Natural killer cell (primary cell): Measurements from ENCODE around the gene SRGAP3. TPM values are rescaled to one million over a fixed set of nuclear protein-coding genes. Genes with fewer than 3 reads are reported as not detected.

Experiments
- ATAC-seq, 3 donors: fragments of 150-1000 bp in 2 of 3; fragments of 200-7000 bp in 1 of 3; cut with Tn5 transposase; 1 replicate in 1 of 3; 2 replicates in 2 of 3; pipeline ENCODE4 v1.10.0; 2021; ENCODE audit warnings: mild to moderate bottlenecking in 2 of 3, moderate library complexity in 2 of 3
- DNase-seq, 2 donors: peaks; one replicate each; pipeline versions ENCODE4 v3.0.0 to v3.0.0-alpha.2; 2013 to 2021; ENCODE audit warnings: mixed read lengths in 1 of 2
- H3K27ac ChIP-seq: one replicate; pipeline ENCODE4 v1.5.1; 2013; ENCODE audit warnings: mild to moderate bottlenecking, low read length
- H3K27me3 ChIP-seq: one replicate; pipeline ENCODE4 v1.6.1; 2013; ENCODE audit warnings: low read length; ENCODE audit not compliant: control insufficient read depth, insufficient read depth
- H3K36me3 ChIP-seq: one replicate; pipeline ENCODE4 v1.6.1; 2013; ENCODE audit warnings: low read length; ENCODE audit not compliant: control insufficient read depth, insufficient read depth
- H3K4me1 ChIP-seq: one replicate; pipeline ENCODE4 v1.6.1; 2013; ENCODE audit warnings: low read length; ENCODE audit not compliant: control insufficient read depth, insufficient read depth
- H3K4me3 ChIP-seq: one replicate; pipeline ENCODE4 v1.5.1; 2013; ENCODE audit warnings: low read length
- H3K9me3 ChIP-seq: one replicate; pipeline ENCODE4 v1.6.1; 2013; ENCODE audit warnings: low read length; ENCODE audit not compliant: control insufficient read depth, insufficient read depth
- H3K27ac Mint-ChIP-seq, 2 donors: one replicate each; pipeline ENCODE4 v1.8.0; 2022; ENCODE audit warnings: mild to moderate bottlenecking in 2 of 2, mixed read lengths in 2 of 2, moderate library complexity in 1 of 2
- H3K27me3 Mint-ChIP-seq, 2 donors: one replicate each; pipeline ENCODE4 v1.8.0; 2022; ENCODE audit warnings: low read depth in 2 of 2, mixed read lengths in 2 of 2
- H3K36me3 Mint-ChIP-seq: one replicate; pipeline ENCODE4 v1.8.0; 2022; ENCODE audit warnings: mixed read lengths
- H3K4me1 Mint-ChIP-seq, 2 donors: one replicate each; pipeline ENCODE4 v1.8.0; 2022; ENCODE audit warnings: mixed read lengths in 2 of 2
- H3K4me3 Mint-ChIP-seq: one replicate; pipeline ENCODE4 v1.8.0; 2022; ENCODE audit warnings: mild to moderate bottlenecking, moderate library complexity, mixed read lengths
- H3K9me3 Mint-ChIP-seq, 2 donors: one replicate each; pipeline ENCODE4 v1.8.0; 2022; ENCODE audit warnings: mixed read lengths in 2 of 2
- CTCF ChIP-seq: fragments of 200-600 bp; IDR thresholded peaks from one replicate; pipeline ENCODE4 v1.8.0; 2022; ENCODE audit warnings: antibody characterized with exemption
- WGBS: methylation state at CpG from one replicate; pipeline ENCODE4 v1.1.7; 2013; ENCODE audit warnings: missing lambda C conversion rate; ENCODE audit not compliant: insufficient coverage; 5-methylcytosine and 5-hydroxymethylcytosine counted together
- intact Hi-C: fragments of 100-400 bp; cut with micrococcal nuclease; formaldehyde crosslinking; loops from one replicate; pipeline ENCODE4 v1.14.2; 2022
- total RNA-seq, 4 donors: library from RNA; stranded (reverse); fragments of 120-200 nt in 1 of 4; gene quantifications; one replicate each; pipeline versions ENCODE4 v1.2.3 to v1.2.4, GENCODE V29; 2013 to 2022

The SRGAP3 gene
- total RNA-seq, 3 donors from 2014 or later (not counting 1 experiment from before 2014, with no cell fraction given) = 2.5 to 14.9 (median 3.0) TPM

DNA sequence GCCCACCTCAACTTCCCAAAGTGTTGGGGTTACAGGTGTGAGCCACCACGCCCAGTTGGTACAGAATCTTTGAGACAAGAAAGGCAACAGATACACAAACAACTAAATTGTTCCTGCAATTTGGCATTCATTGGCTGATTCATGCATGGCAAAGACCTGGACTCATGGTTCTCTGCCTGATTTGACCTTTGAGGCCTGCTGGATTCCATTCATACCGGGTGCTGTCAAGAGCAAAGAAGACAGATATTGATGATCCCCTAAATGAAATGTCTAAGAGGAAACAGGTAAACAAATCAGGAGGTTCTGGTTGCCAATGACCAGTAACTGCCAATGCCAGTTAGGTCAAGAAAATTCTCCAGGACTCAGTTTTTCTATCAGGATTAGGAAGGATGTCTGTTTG lies 242.2 kb downstream of the SRGAP3 start:
- H3K4me3 Mint-ChIP-seq = no peak overlapping the region
- intact Hi-C loops = no loop called here
- H3K4me1 Mint-ChIP-seq = no peaks in the 10 kb centered on the region
- H3K4me3 ChIP-seq = no peak overlapping the region
- no peaks in the 10 kb centered on the region for H3K27me3 ChIP-seq
- DNase-seq (no peak), ATAC-seq (no peak)
- no peak overlapping the region for H3K27ac ChIP-seq
- H3K36me3 Mint-ChIP-seq = no peaks in the 10 kb centered on the region
- TF ChIP-seq CTCF = no peak
- 86% methylated on average over 2 of the region's 2 CpGs for WGBS
- no peaks in the 10 kb centered on the region for H3K9me3 ChIP-seq
- no peaks in the 10 kb centered on the region for H3K9me3 Mint-ChIP-seq
- no peaks in the 10 kb centered on the region for H3K27me3 Mint-ChIP-seq
- H3K27ac Mint-ChIP-seq = no peak overlapping the region
- no peaks in the 10 kb centered on the region for H3K36me3 ChIP-seq
- H3K4me1 ChIP-seq = no peaks in the 10 kb centered on the region

DNA sequence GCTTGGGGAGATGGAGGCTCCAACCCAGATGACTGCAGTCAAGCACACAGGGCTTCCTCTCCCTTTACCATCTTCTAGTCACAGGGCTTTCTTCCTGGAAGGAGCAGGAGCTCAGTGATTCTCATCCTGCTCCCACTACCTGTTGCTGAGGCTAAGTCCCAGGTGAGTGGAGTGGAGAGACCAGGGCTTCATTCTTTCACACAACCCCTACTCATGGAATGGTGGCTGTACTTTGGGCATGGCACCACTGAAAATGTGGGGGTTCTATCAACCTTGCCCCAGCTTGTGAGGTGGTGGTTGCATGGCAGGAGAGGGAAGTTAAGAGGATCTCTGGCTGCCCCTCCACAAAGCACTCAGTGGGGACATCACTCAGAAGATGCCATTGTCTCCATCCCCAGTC lies 249.4 kb downstream of the SRGAP3 start:
- H3K4me3 Mint-ChIP-seq = no peak overlapping the region
- no peaks in the 10 kb centered on the region for H3K9me3 ChIP-seq
- no peak for TF ChIP-seq CTCF
- DNase-seq (no peak), ATAC-seq (no peak)
- H3K27ac Mint-ChIP-seq = no peak overlapping the region
- H3K9me3 Mint-ChIP-seq = no peaks in the 10 kb centered on the region
- H3K36me3 ChIP-seq = no peaks in the 10 kb centered on the region
- no peaks in the 10 kb centered on the region for H3K4me1 Mint-ChIP-seq
- no peak overlapping the region for H3K4me3 ChIP-seq
- no peaks in the 10 kb centered on the region for H3K36me3 Mint-ChIP-seq
- H3K27me3 ChIP-seq = no peaks in the 10 kb centered on the region
- H3K27me3 Mint-ChIP-seq = no peaks in the 10 kb centered on the region
- intact Hi-C loops = no loop called here
- H3K27ac ChIP-seq = no peak overlapping the region
- H3K4me1 ChIP-seq = no peaks in the 10 kb centered on the region

DNA sequence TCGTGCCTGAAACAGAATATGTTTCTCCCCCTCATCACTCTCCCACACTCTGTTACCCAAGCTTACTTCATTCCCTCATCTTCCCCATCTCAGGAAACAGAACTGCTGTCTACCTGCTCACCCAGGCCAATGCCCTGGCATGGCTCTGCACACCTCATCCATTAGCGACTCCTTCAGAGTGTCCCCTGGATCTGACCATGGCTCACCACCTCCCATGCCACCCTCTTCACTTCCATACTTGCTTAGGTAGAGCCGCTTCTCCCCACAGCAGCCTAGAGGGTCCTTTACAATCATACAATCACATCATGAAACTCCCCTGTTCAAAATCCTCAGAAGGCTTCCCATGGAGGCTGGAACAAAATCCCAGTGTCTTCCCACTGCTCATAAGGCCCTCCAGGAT lies 252.3 kb downstream of the SRGAP3 start:
- no peak for DNase-seq
- Histone ChIP-seq H3K4me1 (no peaks in the 10 kb centered on the region), H3K4me3 (no peak overlapping the region), H3K27ac (no peak overlapping the region), H3K36me3 (no peaks in the 10 kb centered on the region), H3K27me3 (no peaks in the 10 kb centered on the region), H3K9me3 (no peaks in the 10 kb centered on the region)
- no peak for ATAC-seq
- Mint-ChIP-seq H3K36me3 (no peaks in the 10 kb centered on the region), H3K9me3 (no peaks in the 10 kb centered on the region), H3K4me1 (no peaks in the 10 kb centered on the region), H3K27me3 (no peaks in the 10 kb centered on the region), H3K27ac (no peak overlapping the region), H3K4me3 (no peak overlapping the region)
- no peak for TF ChIP-seq CTCF
- intact Hi-C loops = no loop called here
- WGBS = 85% methylated on average over 3 of the region's 3 CpGs

- Histone ChIP-seq H3K4me3 (no peak overlapping the region), H3K4me1 (no peaks in the 10 kb centered on the region), H3K36me3 (no peaks in the 10 kb centered on the region), H3K9me3 (no peaks in the 10 kb centered on the region), H3K27me3 (no peaks in the 10 kb centered on the region), H3K27ac (no peak overlapping the region)
- no peak for TF ChIP-seq CTCF
- H3K27ac Mint-ChIP-seq = no peak overlapping the region
- WGBS = 83% methylated on average over 12 of the region's 12 CpGs
- no peak overlapping the region for H3K4me3 Mint-ChIP-seq
- ATAC-seq = no peak
- no peaks in the 10 kb centered on the region for H3K9me3 Mint-ChIP-seq
- no peaks in the 10 kb centered on the region for H3K36me3 Mint-ChIP-seq
- DNase-seq = no peak
- no peaks in the 10 kb centered on the region for H3K27me3 Mint-ChIP-seq
- intact Hi-C loops = no loop called here
- H3K4me1 Mint-ChIP-seq = no peaks in the 10 kb centered on the region
Observed at GRCh38 chr3:8996681-8997121, 252.7 kb downstream of the SRGAP3 start.
